ENCODE measurements around the gene HUS1.
A peak's percentile ranks its signal among the peaks of the same experiment; 100 is the strongest.
"Not testable (repeated sequence)": the region's sequence is repeated elsewhere in the genome, so short reads cannot be mapped to it uniquely, and the experiment has no call there.

The HUS1 gene

DNA sequence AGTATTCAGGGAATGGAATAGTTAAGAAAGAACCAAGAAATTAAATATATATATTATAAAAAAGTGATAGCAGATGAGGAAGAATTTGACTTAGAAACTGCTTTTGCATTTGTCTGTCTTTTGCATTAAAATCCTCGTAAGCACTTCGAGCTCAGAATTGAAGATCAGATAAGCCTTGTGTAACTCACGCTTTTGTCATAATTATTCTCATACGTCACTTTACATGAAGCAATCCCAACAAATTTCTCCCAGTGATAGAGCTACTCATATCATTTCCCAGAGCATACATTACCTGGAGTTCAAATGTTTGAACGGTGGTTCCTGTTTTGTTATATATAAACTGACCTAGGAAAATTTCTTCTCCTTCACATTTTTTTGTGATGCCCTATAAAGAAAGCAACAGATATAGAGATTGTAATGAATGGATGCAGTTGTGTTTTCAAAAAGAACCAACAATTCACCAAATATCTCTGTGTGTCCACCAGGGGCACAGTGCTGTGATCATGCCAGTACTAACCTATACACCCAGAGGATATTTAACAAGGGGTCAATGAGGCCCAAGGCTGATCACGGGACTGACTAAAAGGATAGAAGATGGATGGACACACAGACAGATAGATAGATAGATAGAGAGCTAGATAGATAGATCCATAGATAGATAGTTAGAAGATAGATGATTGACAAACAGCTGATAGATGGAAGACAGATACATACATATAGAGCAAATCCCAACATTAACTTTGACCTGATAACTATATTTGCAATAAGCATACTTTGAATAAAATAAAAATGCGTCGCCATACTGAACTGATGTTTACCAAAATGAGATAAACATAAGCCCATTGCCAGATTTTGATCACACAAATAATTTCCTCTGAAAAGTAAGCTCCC, 9.3 kb upstream of the HUS1 start:
- DNase-seq (ENCODE audit: low read depth, low spot score), result no peak

DNA sequence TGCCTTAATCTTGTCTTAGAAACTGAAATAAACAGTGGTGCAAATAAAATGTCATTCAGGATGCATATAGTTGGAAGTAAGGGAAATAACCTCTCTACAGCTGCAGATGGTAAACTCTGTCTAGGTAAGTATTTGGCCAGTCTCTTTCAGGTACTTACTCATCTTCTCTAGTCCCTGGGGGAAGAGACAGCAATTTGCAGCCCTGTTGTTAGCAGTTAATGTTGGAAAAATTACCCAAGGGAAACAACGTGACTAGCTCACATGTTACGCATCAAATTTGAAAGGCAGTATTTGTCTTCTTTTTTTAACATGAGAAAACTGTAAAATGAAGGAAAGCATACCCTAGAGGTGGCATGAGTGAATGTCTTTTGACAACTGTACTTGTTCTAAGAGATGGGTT, 3.2 kb upstream of the HUS1 start:
- no peak overlapping the region for H3K4me3 ChIP-seq (ENCODE audit: low read length)
- DNase-seq (ENCODE audit: low read depth, low spot score), result no peak

More for the DNA sequence above, 9.3 kb upstream of the HUS1 start:
- H3K4me3 ChIP-seq (ENCODE audit: low read length), result no peak overlapping the region

GRCh38 chr7:47980648-47981047, 1.2 kb upstream of the HUS1 start:
- not testable (repeated sequence) for DNase-seq (ENCODE audit: low read depth, low spot score)

DNA sequence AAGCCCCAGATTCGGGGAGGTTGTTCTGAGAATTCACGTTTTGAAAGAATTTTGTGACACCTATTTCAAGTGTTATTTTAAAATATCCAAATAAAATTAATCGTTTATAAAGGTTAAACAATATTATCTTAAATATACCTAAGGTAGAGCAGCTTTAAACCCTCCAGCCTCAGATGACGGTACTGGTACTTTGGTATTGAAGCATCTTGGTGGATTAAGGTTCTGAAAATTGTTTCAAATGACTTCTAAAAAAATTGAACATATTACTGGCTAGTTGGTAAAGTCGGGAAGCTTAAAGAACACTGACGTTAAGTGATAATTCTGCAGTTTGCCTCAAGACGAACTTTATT, 392 bp upstream of the HUS1 start:
- H3K4me3 ChIP-seq (ENCODE audit: low read length), result peak overlapping the region; percentile 75
- no peak for DNase-seq (ENCODE audit: low read depth, low spot score)

More at GRCh38 chr7:47980648-47981047, 1.2 kb upstream of the HUS1 start:
- not testable (repeated sequence) for H3K4me3 ChIP-seq (ENCODE audit: low read length)

- H3K4me3 ChIP-seq (ENCODE audit: low read length), result peak overlapping the region; percentile 75
- no peak for DNase-seq (ENCODE audit: low read depth, low spot score)
These were observed 648 bp downstream of the HUS1 start for GRCh38 chr7:47978790-47979144.

DNA sequence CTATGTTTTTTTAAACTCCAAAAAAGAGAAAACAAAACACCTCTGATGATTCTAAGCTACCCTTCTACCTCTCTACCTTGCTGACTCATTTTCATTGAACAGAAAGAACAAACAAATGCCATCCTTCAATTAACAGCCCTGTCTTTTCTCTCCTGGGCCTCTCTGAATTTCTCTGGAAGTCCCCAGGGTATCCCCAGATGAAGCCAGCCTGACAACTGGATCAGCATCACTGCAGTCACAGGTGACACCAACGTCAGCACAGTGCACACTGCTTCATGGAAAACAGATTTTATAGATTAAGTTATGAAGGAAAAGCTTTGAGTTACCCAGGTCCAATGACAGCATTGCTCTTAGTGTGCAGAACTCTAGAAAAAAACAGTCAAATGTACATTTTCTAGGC, 5.7 kb downstream of the HUS1 start:
- no peak overlapping the region for H3K4me3 ChIP-seq (ENCODE audit: low read length)
- no peak for DNase-seq (ENCODE audit: low read depth, low spot score)

GRCh38 chr7:47970761-47971160, 8.7 kb downstream of the HUS1 start:
- H3K4me3 ChIP-seq (ENCODE audit: low read length), result no peak overlapping the region
- no peak for DNase-seq (ENCODE audit: low read depth, low spot score)

DNA sequence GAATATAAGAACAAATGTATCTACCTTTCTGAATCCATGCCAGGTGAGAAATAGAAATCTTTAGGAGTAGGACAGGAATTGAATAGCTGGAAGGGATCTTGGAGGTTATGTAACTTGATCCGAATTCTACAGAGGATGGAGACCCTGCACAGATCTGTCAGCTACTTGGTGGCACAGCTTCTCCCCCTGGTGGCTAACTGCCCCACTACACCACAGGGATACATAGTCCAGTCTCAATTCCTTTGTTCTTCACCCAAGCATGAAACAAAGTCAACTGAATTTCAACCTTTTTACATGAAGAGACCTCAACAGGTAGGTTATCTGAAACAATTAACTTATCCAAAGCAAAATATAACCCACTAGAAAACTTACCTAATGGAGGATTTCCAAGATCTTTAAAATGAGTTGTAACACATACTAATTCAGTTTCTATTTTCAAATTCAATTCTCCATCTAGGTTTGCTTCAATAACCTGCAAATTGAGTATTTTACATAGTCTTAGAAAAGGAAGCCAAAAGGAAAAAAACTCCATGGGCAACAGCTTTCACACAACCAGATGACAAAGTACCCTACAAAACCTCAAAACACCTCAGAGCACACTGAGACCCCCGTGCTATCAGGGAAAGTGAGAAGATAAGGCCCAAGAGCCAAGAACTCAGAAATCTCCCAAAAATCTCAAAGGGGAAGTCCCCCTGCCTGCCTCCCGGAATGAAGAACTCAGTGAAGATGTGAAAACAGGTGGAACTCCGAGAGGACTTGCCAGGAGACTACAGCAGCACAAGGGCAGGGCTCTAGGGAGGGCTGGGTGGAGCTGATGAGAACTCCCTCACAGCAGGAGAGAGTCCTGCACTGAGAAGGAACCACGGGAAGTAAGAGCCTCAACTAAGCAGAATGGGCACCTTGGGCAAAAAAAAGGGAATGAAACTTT, 10.3 kb downstream of the HUS1 start:
- peak; percentile 54 for DNase-seq (ENCODE audit: low read depth, low spot score)

DNA sequence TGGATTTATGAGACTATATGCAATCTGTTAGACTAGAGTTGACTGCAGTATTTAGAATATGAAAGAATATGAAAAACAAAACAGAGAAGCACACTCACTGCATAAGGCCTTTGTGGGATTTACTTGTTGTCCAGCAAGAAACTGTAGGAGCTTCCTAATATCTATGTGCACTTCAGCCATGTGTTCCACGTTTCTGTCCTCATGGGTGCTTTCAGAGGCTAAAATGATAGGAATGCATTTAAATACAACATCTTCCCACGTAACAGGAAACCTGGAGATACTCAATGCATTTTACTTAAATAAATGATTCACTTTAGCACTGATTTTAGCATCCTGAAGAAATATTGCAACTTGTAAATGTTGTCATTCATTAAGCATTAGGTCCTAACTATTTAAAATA, 11.7 kb downstream of the HUS1 start:
- no peak for DNase-seq (ENCODE audit: low read depth, low spot score)
- no peak overlapping the region for H3K4me3 ChIP-seq (ENCODE audit: low read length)

More for the DNA sequence above, 10.3 kb downstream of the HUS1 start:
- no peak overlapping the region for H3K4me3 ChIP-seq (ENCODE audit: low read length)

GRCh38 chr7:47967123-47967522, 12.3 kb downstream of the HUS1 start:
- H3K4me3 ChIP-seq (ENCODE audit: low read length), result no peak overlapping the region
- no peak for DNase-seq (ENCODE audit: low read depth, low spot score)

GRCh38 chr7:47965456-47965855, 14.0 kb downstream of the HUS1 start:
- no peak for DNase-seq (ENCODE audit: low read depth, low spot score)
- H3K4me3 ChIP-seq (ENCODE audit: low read length), result no peak overlapping the region

- H3K4me3 ChIP-seq (ENCODE audit: low read length), result no peak overlapping the region
- DNase-seq (ENCODE audit: low read depth, low spot score), result no peak
These were observed 17.2 kb downstream of the HUS1 start for GRCh38 chr7:47962262-47962661.

GRCh38 chr7:47957156-47957555, 22.3 kb downstream of the HUS1 start:
- DNase-seq (ENCODE audit: low read depth, low spot score), result no peak

DNA sequence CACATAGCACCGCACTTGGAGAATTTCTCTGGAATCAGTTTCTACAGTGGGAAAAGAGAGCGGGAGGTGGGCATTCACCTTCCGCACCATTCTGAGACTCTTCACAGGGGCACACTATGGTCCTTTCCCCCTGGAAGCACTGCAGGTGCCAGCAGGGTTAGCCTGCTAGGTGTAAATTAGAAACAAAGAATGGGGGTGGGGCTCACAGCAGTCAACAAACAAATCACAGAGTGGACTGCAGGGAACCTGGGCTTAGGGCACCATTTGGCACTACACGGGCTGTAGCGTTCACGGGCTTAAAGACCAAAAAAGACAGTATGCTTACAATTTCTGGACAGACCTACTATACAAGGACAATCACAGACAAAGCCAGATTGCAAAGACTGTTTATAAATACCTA, 23.2 kb downstream of the HUS1 start:
- DNase-seq (ENCODE audit: low read depth, low spot score), result no peak
- H3K4me3 ChIP-seq (ENCODE audit: low read length), result no peak overlapping the region

More at GRCh38 chr7:47957156-47957555, 22.3 kb downstream of the HUS1 start:
- no peak overlapping the region for H3K4me3 ChIP-seq (ENCODE audit: low read length)

- DNase-seq (ENCODE audit: low read depth, low spot score), result no peak
- no peak overlapping the region for H3K4me3 ChIP-seq (ENCODE audit: low read length)
These were observed 25.0 kb downstream of the HUS1 start for GRCh38 chr7:47954231-47954911.

DNA sequence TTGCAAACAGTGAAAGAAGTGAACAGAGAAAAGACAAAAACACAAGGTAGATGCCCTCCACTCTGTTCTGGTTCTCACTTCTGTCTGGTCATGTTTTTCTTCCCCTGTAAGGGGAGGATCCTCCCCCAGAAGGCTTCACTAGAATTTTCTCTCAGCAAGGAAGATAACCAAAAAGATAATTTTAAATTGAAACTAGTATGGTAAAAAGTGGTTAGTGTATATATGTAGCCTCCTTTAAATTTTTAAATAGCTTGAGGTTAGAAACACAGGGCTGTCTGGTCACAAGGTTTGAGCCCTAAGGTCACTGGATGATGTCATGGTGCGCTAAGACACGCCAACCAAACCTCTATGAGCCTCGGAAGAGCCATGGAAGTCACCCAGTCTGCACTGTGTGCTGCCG, 25.6 kb downstream of the HUS1 start:
- H3K4me3 ChIP-seq (ENCODE audit: low read length), result no peak overlapping the region

DNA sequence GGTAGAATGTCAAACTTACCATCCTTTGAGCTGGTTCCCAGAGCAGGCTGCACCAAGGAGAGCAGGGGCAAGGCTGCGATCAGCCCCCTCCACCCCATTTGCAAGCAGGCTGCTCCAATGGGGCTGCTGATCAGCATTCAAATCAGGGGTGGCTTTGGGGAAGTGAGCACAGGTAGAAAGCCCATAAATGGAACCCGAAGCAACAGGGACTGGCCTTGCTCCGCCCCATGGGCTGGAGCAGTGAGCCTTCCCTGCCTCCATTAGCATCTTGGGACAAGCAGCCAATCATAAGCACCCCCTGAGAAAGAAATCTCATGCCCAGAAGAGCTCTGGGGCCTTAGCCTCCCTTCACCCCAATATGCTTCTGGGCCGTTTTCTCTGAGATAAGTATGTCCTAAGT, 27.2 kb downstream of the HUS1 start:
- no peak for DNase-seq (ENCODE audit: low read depth, low spot score)
- no peak overlapping the region for H3K4me3 ChIP-seq (ENCODE audit: low read length)

More for the DNA sequence above, 25.6 kb downstream of the HUS1 start:
- no peak for DNase-seq (ENCODE audit: low read depth, low spot score)

DNA sequence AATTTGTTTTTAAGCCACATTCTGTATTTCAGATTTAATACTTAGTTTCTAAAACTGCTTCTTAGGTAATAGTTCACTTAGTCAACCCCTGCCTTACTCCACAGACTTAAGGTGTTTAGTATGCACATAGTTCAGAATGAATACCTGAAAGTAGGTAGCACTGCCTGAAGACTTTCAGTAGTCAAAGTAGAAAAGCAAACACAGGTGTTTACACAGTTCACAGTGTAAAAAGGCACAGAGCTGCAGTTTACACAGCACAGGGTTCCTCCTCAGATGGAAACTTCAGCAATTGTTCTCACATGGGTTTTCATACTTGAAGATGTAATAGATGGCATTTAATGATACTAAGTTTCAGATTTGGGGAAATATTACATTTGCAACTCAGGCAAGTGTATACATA, 28.0 kb downstream of the HUS1 start:
- no peak overlapping the region for H3K4me3 ChIP-seq (ENCODE audit: low read length)
- DNase-seq (ENCODE audit: low read depth, low spot score), result no peak

DNA sequence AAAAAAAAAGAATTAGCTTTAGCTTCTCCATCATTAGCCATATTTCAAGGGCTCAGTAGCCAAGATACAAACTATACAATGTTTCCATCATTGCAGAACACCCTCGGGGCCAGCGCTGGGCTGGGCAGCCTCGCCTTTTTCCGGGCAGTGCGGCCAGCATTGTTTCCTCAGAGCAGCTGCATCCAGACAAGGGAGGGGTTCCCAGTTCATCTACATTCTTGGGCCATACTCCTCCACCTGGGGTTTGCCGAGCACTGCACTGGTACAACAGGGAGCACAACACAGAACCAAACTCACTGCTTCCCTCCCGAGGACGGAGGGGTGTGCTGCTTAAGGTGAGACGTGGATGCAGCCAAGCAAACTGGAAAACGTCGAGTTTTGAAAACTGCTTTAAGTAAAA, 28.7 kb downstream of the HUS1 start:
- no peak overlapping the region for H3K4me3 ChIP-seq (ENCODE audit: low read length)
- DNase-seq (ENCODE audit: low read depth, low spot score), result no peak

DNA sequence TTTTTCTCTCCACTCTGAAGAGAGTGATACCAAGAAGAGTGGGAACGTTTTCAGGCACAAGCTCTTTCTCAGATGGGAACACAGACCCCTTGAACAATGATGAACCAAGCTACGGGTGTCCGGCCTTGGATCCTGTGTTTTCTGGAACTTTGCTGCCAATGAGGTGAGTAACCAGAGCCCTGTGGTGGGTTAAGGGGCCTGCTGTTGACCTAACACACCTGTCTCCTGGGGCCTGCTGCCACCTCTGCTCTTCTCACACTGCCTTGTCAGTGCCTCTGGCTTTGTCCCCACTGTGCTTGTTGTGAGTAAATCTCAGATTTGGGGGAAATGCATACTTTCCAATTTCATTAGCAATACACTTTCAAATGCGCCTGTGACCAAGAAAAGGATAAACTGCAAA, 29.7 kb downstream of the HUS1 start:
- no peak overlapping the region for H3K4me3 ChIP-seq (ENCODE audit: low read length)
- no peak for DNase-seq (ENCODE audit: low read depth, low spot score)
